Adrenal gland (tissue), 12 donors: ENCODE measurements around the gene KIF22. TPM values are rescaled to one million over a fixed set of nuclear protein-coding genes. Genes with fewer than 3 reads are reported as not detected.

Experiments
- DNase-seq, 7 donors: peaks; one replicate each; pipeline ENCODE4 v3.0.0-alpha.2; 2019 to 2020
- H3K27ac ChIP-seq, 5 donors: fragments of 200-600 bp; sonication (generic) in 4 of 5; 1 replicate in 3 of 5; 2 replicates in 2 of 5; pipeline versions ENCODE4 v1.5.1 to v1.8.0; 2016 to 2020; ENCODE audit warnings: mild to moderate bottlenecking in 1 of 5
- H3K27me3 ChIP-seq: fragments of 200-600 bp; 2 replicates; pipeline ENCODE4 v1.8.0; 2021
- H3K36me3 ChIP-seq, 2 donors: fragments of 200-600 bp; replicated peaks in 1 of 2; 1 replicate in 1 of 2; 2 replicates in 1 of 2; pipeline versions ENCODE4 v1.5.1 to v1.8.0; 2018 to 2022
- H3K4me1 ChIP-seq, 2 donors: fragments of 200-600 bp; replicated peaks in 1 of 2; 1 replicate in 1 of 2; 2 replicates in 1 of 2; pipeline versions ENCODE4 v1.5.1 to v1.8.0; 2018 to 2021
- H3K4me3 ChIP-seq, 4 donors: fragments of 200-600 bp; sonication (generic) in 3 of 4; one replicate each; pipeline ENCODE4 v1.5.1; 2016 to 2018
- H3K9me3 ChIP-seq, 3 donors: fragments of 200-600 bp; sonication (generic) in 1 of 3; replicated peaks in 1 of 3; 1 replicate in 2 of 3; 2 replicates in 1 of 3; pipeline versions ENCODE4 v1.5.1 to v1.8.0; 2016 to 2021
- CTCF ChIP-seq, 6 experiments: fragments of 450-650 bp in 4 of 6; fragments of 200-600 bp in 2 of 6; sonication (generic) in 1 of 6; IDR thresholded peaks; 1 replicate in 5 of 6; 2 replicates in 1 of 6; pipeline versions ENCODE4 v1.5.1 to v1.8.0; 2016 to 2021; ENCODE audit warnings: antibody characterized with exemption in 6 of 6, mild to moderate bottlenecking in 2 of 6, moderate library complexity in 1 of 6
- POLR2A ChIP-seq, 2 donors: fragments of 450-650 bp; IDR thresholded peaks; one replicate each; pipeline ENCODE4 v1.6.1; 2017; ENCODE audit warnings: antibody characterized with exemption in 2 of 2, mild to moderate bottlenecking in 2 of 2, moderate library complexity in 1 of 2
- WGBS, 4 donors: extraction: QIAGEN DNeasy Blood & Tissue Kit in 2 of 4; methylation state at CpG; one replicate each; pipeline versions ENCODE4 v1.1.5 to v1.1.7; 2013 to 2017; 5-methylcytosine and 5-hydroxymethylcytosine counted together
- intact Hi-C, 2 donors: fragments of 100-400 bp; cut with DNase I; formaldehyde crosslinking; loops; one replicate each; pipeline versions ENCODE4 v1.14.1 to v1.15.0; 2022 to 2023
- polyA plus RNA-seq, 3 donors: library from polyadenylated mRNA; stranded (reverse); fragments of 200-250 nt in 2 of 3; fragments of 350-450 nt in 1 of 3; fragmentation: Illumina TruSeq in 1 of 3; extraction: RNeasy Lipid Tissue Mini Kit (QIAGEN cat#74804) in 1 of 3; gene quantifications; one replicate each; pipeline ENCODE4 v1.2.3, GENCODE V29; 2013 to 2014
- total RNA-seq, 9 donors: library from RNA; depleted of rRNA in 4 of 9; stranded (reverse); fragments of >200 nt in 4 of 9; fragments of 120-200 nt in 1 of 9; fragmentation: NEBNext Ultra II Directional in 1 of 9; extraction: Animal tissue kit (Norgen Biotek cat#: 25700) in 1 of 9; gene quantifications; one replicate each; pipeline versions ENCODE4 v1.1.0 to v1.2.4, GENCODE V29; 2013 to 2023
- donor health status: healthy with polysubstance abuse.
- donor health status: Bipolar disorder and iron deficiency.
- donor health status: DM: yes; HTN: yes; CAD: no.
- donor health status: DM: no; HTN: no; CAD: no.
- donor health status: DM: no; HTN: no; CAD: no.
- donor health status: DM: yes; HTN: yes; CAD: no.

The KIF22 gene
- total and polyA plus RNA-seq, 12 donors, result 8.8 to 127 (median 19.7) TPM

GRCh38 chr16:29848420-29849297 lies 58.1 kb downstream of the KIF22 start:
- intact Hi-C loops, result loop anchor here in 1 of 2 donors (2.0 kb wide), 1 partner anchor 30 kb away; no protein-coding TSS in a partner anchor
- Histone ChIP-seq H3K9me3 (no peaks in the 10 kb centered on the region), H3K27ac (peak overlapping the region in 2 of 5 donors; percentile 44 to 65), H3K36me3 (peaks cover 0 to 47% of the 10 kb centered on the region in 2 donors), H3K4me3 (no peak overlapping the region), H3K4me1 (peaks cover 4 to 5% of the 10 kb centered on the region in 2 donors), H3K27me3 (no peaks in the 10 kb centered on the region)
- 36 to 74% (median 42%) methylated on average over 8 to 15 of the region's 15 CpGs for WGBS, 4 donors
- peak; percentile 77 to 89 (median 84) for DNase-seq
- TF ChIP-seq POLR2A (IDR thresholded peaks at IDR 0.05) (no peak), CTCF (IDR thresholded peaks at IDR 0.05) (peak; percentile 86 to 95 (median 88))

- H3K36me3 ChIP-seq, result peaks cover 0 to 38% of the 10 kb centered on the region in 2 donors
- WGBS, 4 donors, result 57 to 69% (median 64%) methylated on average over 3 to 5 of the region's 5 CpGs
- H3K27me3 ChIP-seq, result no peaks in the 10 kb centered on the region
- intact Hi-C loops, result loop anchor here in 1 of 2 donors (2.0 kb wide), 1 partner anchor 31 kb away; no protein-coding TSS in a partner anchor
- H3K4me1 ChIP-seq, result peaks cover 3 to 4% of the 10 kb centered on the region in 2 donors
- no peaks in the 10 kb centered on the region for H3K9me3 ChIP-seq
- H3K27ac ChIP-seq, result peak overlapping the region in 2 of 5 donors; percentile 8 to 65
- H3K4me3 ChIP-seq, result no peak overlapping the region
- DNase-seq, result peak in 3 of 7 donors; percentile 46 to 56 (median 48)
- TF ChIP-seq POLR2A (IDR thresholded peaks at IDR 0.05), result no peak
- no peak for TF ChIP-seq CTCF (IDR thresholded peaks at IDR 0.05)
These were observed 59.0 kb downstream of the KIF22 start for GRCh38 chr16:29849505-29849904.

- no peaks in the 10 kb centered on the region for H3K9me3 ChIP-seq
- intact Hi-C loops, result no loop called here
- TF ChIP-seq CTCF (IDR thresholded peaks at IDR 0.05) (no peak), POLR2A (IDR thresholded peaks at IDR 0.05) (no peak)
- H3K4me1 ChIP-seq, result no peaks in the 10 kb centered on the region
- no peak overlapping the region for H3K27ac ChIP-seq
- 78 to 94% (median 87%) methylated on average over 3 of the region's 3 CpGs for WGBS, 4 donors
- no peaks in the 10 kb centered on the region for H3K27me3 ChIP-seq
- no peak overlapping the region for H3K4me3 ChIP-seq
- no peak for DNase-seq
- peaks cover 0 to 24% of the 10 kb centered on the region in 2 donors for H3K36me3 ChIP-seq
These were observed 60.4 kb downstream of the KIF22 start for GRCh38 chr16:29850998-29851397.

GRCh38 chr16:29852654-29853053 lies 62.1 kb downstream of the KIF22 start:
- no peak overlapping the region for H3K27ac ChIP-seq
- intact Hi-C loops, result no loop called here
- no peak overlapping the region for H3K4me3 ChIP-seq
- DNase-seq, result peak in 4 of 7 donors; percentile 23 to 64 (median 38)
- H3K27me3 ChIP-seq, result no peaks in the 10 kb centered on the region
- H3K9me3 ChIP-seq, result no peaks in the 10 kb centered on the region
- H3K4me1 ChIP-seq, result peaks cover 0 to 12% of the 10 kb centered on the region in 2 donors
- no peak for TF ChIP-seq CTCF (IDR thresholded peaks at IDR 0.05)
- no peak for TF ChIP-seq POLR2A (IDR thresholded peaks at IDR 0.05)
- 58 to 68% (median 62%) methylated on average over 7 of the region's 7 CpGs for WGBS, 4 donors
- peaks cover 0 to 7% of the 10 kb centered on the region in 2 donors for H3K36me3 ChIP-seq
